GM21381 (cell line): ENCODE measurements around the gene INPP4B.
"Not testable (repeated sequence)": the region's sequence is repeated elsewhere in the genome, so short reads cannot be mapped to it uniquely, and the experiment has no call there.

ENCODE experiments used
- ATAC-seq: cut with Tn5 transposase; IDR thresholded peaks from one replicate; pipeline ENCODE4 v1.9.1; 2021; ENCODE audit warnings: mild to moderate bottlenecking, moderate library complexity; ENCODE audit not compliant: unreplicated experiment

The INPP4B gene

DNA sequence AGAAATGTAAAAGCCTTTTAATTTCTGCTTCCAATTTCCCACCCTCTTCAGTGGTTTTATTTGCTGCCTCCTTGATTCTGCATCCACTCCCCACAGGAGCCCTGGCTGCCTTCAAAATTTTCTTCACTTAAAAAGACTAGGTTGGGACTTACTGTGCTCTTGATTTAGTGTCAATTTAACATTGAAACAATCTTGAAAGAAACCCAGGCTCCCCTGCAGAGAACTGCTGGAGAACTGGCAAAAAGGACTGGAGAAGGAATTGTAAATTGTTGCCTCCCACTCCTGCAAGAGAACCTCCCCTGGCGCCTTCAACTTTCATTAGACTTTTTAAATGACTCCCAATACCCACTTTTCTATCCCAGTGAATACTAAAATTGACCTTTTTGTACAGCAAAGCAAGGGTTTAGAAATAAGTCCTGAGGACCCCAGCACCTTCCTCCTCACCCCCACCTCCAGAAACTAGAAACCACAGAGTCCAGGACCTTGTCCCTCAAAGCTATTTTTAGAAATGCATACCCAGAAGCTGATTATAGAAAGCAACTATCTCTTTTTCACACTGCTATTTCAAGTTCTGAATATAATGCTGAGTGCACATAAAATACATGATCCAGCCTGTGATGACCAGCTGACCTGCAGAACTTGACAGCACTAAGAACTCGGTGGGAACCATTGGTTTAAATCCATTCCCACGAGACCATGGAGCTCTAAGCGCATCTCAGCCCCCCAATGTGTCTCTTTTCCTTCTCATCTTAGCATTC, 155.5 kb downstream of the INPP4B start:
- no peak for ATAC-seq

DNA sequence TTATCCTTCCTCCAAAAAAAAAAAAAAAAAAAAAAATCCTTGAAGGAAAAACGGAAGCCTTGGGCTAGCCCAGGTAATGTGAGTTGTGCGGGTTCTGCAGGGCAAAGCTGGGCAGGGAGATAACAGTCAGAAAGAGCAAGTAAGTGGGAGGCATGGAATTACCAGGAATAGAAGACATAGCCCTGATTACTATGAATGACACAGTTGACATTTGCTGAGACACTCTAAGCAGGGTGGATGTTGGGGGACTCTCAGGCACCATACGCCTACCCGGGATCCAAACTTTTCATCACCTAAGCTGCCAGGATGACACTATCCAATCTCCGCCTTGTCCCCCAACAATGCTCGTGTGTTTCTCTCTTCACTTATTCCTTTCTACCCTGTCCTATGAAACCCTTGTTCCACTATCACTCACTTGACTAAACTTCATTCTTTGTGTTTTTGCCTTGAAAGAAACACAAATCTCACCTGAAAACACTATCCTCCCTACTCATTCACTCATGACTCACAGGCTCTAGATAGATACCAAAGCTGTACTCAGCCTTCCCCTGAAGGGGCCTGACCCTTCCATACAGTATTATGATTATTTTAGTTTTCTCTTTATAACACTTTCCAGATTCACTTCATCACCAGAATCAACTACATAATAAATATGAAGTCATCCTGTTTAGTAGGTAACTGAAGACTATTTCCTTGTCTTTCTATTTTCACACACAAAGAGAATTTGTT, 158.4 kb downstream of the INPP4B start:
- no peak for ATAC-seq

DNA sequence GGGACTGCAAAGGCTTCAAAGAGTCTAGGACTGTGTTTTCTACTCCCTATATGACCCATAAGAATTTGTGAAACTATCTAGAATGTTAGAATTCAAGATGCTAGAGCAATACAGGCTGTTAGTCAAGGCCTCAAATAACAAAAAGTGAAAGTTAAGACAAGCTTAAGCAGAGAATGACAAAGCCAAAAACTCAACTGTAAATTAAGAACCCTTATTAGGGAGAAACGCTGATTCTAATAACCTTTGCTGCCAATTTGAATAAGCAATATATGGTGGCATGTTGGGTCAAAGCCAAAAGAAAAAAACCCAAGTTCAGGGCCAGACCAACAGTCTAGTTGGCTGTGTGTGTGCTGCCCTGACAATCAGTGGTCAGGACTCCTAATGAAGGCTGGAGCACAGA, 160.0 kb downstream of the INPP4B start:
- ATAC-seq = no peak

DNA sequence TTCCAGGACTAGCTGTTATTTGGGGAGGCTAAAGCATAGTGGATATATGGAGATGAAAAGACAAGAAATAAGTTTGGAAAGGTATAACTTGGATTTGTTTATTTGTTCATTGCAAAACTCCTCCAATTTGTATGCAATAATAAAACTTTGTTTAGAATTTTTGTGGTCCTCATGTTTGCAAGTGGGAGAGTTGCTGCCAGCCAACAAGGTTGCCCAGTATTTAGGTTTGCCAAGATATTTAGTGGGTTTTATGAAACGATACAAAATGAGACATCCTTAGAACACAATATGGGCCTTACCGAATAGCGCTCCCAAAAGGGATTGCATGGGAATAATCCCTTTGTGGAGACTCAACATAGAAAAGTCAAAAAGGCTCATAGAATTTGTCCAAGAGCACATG, 162.1 kb downstream of the INPP4B start:
- ATAC-seq = no peak

DNA sequence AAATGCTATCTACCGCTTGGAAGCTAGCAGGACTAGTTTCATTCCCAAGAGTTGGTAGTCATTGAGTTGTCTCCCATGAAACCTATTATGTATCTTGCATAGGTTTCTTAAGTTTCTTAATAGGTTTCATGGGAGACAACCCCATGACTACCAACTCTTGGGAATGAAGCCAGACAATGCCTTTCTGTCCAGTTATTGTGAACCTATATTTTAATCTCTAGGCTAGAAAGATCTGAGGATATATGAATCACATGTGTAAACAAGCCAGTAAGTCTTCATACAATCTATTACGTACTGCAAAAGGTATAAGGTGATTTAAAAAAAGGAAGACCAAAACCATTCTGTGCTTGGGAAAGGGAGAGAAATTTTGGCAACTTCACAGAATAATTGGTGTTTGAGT, 162.6 kb downstream of the INPP4B start:
- ATAC-seq = no peak

DNA sequence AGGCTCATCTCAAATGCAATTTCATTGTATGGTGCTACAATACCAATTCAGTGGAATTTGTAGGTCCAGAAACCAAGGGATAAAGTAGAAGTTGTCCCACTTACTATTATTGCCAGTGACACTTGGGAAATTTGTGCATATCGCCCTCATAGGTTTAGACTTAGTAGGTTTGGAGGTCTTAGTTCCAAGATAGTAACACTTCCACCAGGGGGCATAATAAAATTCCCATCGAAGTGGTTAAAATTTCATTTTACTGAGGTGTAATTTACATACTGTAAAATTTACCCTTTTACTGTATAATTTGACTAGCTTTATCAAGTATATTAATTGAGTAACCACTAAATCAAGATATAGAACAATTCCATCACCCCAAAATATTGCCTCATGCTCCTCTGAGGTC, 174.6 kb downstream of the INPP4B start:
- no peak for ATAC-seq

DNA sequence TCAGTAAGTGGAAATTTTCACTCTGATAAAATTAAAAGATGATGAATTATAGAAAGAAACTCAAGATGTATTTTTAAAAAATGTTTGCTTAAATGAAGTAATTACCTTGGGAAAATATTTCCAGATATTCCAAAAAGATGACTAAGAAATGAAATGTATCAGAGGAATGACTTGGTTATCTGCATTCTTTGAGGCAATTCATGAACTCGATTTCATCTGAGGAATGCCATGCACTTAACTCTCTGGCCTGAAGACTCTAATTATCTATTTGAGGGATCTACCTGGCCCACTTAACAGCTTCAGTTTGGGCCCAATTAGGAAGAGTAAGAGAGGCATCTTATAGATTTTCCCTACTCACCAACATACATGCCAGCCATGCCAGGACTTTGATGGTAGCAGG, 182.3 kb downstream of the INPP4B start:
- no peak for ATAC-seq

DNA sequence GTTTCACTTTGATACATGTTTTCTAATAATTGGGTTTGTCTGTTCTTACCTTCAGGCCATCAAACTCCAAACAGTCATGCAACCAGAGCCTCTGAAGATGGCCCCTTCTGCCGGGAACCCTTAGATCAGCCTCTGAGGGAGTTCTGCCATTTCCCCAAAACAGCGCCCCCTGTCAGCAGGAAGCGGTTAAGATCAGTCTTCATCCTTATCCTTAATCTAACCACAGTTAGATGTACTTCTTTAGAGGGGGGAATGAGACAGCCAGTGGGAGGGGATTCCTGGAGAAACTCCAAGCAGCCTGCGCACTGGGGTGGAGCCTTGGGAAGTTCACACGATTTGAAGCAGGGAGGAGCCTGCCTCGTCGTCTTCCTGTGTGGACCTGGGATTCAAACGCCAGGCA, 185.4 kb downstream of the INPP4B start:
- no peak for ATAC-seq

DNA sequence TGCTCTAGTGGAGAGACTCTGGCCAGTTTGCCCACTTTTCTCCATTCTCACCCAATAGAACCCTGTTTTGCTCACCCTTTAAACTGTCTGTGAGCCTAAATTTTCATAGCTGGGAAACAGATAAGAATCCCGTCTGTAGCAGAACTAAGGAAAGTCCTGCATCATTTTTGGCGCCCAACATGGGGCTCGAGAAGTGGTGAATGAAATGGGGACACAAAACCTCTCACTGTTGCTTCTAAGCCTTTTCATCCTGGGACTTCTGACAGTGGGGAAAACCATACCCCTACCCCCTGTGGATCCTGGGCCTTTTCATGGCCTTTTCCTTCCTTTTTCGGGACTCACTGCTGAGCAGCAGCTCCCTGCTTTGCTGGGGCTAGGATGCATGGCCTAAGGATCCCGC, 189.9 kb downstream of the INPP4B start:
- ATAC-seq = no peak

DNA sequence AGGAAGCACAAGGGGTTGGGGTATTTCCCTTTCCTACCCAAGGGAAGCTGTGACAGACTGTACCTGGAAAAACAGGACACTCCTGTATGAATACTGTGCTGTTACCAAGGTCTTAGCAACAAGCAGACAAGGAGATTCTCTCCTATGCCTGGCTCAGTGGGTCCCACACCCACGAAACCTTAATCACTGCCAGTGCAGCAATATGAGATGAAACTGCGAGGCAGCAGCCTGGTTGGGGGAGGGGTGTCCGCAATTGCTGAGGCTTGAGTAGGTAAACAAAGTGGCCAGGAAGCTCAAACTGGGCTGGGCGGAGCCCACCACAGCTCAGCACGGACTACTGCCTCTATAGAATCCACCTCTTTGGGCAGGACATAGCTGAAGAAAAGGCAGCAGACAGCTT, 197.7 kb downstream of the INPP4B start:
- ATAC-seq = no peak

DNA sequence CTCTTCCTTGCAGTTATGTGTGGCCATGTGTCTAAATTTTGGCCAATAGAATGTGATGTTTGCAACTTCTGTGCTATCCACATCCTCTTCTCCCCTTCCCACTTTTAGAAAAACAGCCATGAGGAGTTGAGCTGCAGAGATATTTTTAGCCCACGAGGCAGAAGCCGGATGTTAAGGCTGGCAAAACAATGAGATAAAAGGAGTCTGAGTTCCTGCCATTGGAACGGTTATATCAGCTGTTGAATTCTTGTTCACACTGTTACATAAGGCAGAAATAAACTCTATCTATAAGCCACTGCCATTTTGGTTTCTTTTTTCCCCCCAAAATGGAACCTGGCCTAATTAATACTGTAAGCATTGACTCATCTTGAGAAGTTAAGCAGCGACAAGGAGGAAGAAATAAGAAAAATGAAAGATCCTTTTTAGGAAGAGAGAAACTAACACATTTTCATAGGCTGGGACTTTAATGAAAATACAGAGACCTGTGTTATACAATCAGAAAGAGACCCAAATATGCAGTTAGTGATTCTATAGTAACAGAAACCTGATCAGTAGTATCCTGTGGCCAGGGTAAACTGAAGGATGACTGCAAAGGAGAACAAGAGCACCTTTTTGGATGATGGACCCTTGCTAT, 200.5 kb downstream of the INPP4B start:
- ATAC-seq = no peak

DNA sequence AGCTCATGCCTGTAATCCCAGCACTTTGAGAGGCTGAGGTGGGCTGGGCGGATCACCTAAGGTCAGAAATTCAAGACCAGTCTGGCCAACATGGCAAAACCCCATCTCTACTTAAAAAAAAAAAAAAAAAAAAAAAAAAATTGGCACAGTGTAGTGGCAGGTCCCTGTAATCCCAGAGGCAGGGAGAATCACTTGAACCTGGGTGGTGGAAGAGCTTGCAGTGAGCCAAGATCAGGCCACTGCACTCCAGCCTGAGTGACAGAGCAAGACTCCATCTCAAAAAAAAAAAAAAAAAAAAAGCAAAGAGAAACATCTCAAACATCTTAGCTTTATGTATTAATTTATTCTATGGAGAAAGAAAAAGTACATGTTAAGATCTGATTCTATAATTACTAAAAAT, 201.5 kb downstream of the INPP4B start:
- ATAC-seq = not testable (repeated sequence)

DNA sequence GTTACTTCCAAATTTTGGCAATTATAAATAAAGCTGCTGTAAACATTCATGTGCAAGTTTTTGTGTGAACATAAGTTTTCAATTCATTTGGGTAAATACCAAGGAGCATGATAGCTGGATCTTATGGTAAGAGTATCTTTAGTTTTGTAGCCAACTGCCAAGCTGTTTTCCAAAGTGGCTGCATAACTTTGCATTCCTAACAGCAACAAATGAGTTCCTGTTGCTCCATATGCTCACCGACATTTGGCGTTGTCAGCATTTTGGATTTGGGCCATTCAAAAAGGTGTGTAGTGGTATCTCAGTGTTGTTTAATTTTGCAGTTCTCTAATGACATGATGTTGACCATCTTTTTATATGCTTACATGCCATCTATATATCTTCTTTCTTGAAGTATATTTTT, 208.5 kb downstream of the INPP4B start:
- no peak for ATAC-seq

DNA sequence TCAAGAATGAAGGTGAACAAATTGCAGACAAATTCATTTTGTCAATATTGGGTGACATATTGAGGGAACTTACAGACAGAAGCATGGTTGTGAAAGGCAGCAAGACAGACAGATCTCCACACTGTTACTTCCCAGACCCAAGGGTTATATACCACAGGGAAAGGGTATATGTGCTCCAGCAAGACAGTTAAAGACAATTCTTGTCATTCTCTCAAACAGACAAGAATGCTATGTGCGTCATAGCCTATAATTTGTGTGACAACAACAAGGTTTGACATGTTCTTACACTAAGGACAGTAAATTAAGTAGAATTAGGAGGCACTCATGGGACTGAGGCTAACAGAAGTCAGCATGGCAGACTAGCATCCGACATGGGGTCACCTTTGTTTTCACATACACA, 214.3 kb downstream of the INPP4B start:
- no peak for ATAC-seq

DNA sequence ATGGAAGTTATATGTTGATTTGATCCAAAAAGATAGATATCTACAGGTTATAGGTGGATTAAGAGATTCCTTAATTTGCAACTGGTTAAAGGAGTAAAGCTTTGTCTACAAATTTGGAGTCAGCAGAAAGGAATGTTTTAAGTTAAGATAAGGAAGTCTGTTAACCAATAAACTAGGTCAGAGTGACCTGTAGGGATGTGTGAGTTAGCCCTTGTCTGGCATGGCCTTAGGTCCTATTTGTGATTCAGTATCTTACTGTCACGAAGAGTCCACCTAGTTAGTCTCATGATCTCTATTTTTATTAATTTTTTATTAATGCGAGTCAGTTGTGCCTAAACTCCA, 230.8 kb downstream of the INPP4B start:
- no peak for ATAC-seq

DNA sequence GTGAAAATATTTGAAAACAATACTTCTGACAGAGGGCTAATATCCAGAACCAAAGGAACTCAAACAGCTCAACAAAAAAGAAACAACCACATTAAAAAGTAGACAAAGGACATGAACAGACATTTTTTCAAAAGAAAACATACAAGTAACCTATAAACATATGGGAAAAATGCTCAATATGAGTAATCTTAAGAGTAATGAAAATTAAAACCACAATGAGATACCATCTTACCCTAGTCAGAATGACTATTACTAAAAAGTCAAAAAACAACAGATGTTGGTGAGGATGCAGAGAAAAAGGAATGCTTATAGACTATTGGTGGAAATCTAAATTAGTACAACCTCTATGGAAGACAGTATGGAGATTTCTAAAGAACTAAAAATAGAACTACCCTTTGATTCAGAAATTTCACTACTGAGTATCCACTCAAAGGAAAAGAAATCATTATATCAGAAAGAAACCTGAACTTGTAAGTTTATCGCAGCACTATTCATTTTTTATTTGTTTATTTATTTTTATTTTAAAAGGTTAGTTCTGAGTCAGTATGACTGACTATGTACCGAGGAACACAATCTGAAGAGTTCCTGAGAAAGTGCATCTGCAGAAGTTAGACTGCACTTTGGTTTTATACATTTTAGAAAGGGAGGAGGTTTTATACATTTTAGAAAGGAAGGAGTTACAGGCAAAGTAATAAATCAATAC, 231.3 kb downstream of the INPP4B start:
- no peak for ATAC-seq

DNA sequence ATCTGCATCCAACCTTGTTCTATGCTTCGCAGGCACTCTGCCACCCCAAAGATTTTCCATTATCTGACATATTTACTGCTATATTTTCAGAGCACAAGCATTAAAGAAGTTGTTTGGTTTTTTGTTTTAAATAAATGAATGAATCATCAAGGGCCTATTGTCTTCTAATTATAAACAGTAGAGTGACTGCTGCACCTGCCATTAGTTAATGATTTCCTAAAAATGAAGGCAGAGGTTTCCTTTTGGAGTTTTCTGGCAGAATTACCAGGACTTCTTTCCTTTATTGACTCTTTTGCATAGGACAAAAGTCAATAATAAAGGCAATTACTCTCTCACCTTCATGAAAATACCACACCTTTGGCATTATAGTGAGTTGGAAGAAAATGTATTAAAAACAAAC, 238.1 kb downstream of the INPP4B start:
- ATAC-seq = no peak

DNA sequence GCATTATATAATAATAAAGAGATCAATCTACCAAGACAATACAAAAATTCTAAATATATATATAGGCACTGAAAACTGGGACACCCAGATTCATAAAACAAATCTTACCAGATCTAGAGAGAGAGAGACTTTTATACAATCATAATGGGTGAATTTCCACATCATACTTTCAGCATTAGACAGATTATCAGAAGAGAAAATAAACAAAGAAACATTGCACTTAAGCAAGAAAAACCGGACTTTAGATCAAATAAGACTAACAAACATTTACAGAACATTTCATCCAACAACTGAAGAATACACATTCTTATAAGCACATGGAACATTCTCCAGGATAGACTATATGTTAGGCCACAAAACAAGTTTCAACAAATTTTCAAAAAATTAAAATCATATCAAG, 245.1 kb downstream of the INPP4B start:
- no peak for ATAC-seq

DNA sequence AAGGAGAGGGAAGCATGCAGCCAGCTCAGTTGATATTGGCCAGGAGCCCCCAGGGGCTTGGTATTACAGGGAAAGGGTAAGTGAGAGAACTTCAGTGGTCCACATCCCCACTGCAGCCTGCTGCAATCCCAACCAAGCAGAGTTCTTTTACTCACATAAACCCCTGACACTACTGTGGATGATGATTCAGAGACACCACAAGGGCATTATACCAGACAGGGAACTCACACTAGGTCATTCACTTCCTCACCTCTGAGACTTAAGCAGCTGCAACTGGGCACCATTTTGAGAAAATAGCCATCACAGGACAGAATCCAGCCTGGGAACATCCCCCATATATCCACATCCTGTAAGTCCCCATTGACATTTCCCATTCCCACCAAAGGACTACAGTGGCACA, 248.0 kb downstream of the INPP4B start:
- no peak for ATAC-seq

DNA sequence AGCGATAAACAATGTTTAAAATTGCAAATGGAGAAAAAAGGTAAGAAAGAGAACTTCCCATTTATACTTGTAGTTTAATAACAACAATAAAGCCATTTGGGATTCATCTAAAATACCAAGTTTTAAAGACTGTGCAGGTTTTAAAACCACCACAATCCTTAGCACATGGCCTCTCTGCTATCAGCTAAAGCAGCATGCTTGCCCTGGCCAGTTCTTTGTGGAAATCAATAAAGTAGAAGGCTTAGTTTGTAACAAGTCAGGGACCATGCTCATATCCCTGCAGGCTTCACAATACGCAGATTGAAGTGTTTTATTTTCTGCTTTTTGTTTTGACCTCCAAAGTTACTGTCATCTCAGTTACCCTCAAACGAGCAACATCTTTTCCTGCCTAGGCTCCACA, 249.5 kb downstream of the INPP4B start:
- no peak for ATAC-seq

DNA sequence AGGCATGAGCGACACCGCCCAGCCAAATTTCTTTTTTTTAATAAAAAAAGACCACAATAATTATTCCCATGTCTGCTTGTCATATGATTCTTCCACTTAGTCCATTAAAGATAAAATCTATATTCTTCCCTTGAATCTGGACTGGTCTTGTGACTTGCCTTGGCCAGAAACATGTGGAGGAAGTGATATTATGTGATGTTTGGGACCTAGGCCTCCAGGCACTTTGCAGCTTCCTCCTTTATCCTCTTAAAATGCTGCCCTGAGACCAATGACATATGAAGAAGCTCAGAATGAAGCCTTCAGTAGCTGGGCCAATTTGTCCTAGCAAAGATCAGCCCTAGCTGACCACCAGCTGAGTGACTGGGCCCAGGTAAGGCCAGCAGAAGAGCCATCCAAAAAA, 250.0 kb downstream of the INPP4B start:
- ATAC-seq = no peak
